ENCODE data around the gene POGLUT3. TPM values are rescaled to one million over a fixed set of nuclear protein-coding genes. Genes with fewer than 3 reads are reported as not detected.
A peak's percentile ranks its signal among the peaks of the same experiment; 100 is the strongest.

Gene POGLUT3
- total RNA-seq, 1 donor from 2014 or later: 37.7 TPM

DNA sequence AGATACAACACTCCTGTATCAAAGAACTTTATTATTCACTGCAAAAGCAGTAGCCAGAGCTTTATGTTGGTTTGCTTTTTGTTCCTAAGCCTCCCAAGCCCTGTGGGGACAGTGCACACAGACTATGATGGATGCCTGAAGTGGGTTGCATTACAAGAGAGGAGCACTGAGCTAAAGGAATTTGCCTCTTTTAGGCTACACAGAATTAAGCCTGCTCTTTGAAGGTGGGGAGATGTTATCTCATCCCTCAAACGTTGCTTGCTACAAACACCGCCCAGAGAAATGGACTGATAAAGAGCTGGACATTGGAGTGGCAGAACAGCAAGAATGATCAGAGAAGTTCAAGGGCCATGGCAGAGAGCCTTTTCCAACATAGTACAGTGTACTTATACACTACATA lies 2.5 kb upstream of the POGLUT3 start:
- no peak for DNase-seq (ENCODE audit: low spot score)

DNA sequence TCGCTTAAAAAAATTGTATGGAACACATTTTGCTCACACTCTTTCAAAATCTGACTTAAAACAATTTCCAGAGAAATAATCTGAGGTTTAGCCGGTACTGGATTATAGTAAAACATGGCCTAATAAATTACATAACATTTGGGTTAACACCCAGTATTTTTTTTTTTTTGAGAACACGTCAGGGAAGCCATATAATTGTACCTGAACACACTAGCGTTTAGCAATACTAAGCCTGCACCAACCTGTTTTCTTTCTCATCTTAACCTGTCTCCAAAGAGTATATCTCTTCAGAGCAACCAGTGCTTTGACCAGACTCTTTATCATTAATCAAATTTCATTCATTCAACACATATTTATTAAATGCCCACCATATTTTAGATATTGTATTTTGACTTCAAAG lies 2.0 kb upstream of the POGLUT3 start:
- DNase-seq (ENCODE audit: low spot score): no peak

DNA sequence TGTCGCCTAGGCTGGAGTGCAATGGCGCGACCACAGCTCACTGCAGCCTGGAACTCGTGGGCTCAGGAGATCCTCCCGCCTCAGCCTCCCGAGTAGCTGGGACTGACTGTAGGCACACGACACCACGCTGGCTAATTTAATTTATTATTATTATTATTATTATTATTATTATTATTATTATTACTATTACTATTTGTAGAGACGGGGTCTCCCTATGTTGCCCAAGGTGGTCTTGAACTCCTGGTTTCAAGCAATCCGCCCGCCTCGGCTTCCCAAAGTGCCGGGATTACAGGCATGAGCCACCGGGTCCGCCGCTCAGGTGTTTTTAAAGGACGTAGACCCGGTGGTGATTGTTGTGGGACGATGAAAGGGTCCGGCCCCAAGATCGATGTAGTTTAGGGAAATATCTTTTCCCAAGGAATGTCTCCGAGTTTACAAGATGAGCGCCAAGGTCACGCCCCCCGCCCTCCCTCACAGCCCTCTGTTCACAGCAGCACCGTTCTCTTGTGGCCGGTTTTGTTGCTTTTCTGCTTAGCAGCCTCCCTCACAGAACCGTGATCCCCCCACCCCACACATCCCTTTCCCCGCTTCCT lies 728 bp upstream of the POGLUT3 start:
- DNase-seq (ENCODE audit: low spot score): peak; percentile 44

DNA sequence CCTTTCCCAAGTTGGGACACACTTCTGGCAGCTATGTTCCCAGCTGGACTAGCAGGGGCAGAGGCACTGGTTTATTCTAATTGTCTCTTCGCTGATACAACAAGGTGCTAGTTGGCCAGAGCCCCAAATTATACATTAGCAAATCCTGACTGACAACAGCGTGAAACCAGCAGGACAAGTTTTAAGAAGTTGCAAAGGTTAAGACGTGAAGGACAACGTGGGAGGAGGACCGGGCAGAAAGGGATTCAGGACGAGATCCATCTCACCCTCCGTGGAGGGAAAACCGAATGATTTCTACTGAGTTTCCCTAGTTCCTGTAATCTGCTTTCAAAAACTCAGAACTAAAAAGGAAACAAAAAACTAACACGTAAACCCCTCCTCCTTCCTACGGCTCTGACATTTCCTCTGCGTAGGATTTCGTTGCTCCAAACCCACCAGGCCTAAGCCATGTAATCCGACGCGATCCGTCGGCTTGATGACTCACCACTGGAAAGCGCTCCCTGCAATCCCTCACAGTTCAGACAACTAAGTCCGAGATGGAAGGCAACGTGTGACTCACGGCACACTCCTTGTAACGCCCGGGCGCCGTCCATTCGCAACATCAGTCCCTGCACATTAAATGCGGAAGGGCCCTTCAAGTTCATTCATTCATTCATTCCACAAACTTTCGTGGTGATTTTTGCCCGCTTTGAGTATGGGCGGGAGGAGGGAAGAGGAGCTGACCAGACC lies 703 bp downstream of the POGLUT3 start:
- peak; percentile 89 for DNase-seq (ENCODE audit: low spot score)

DNA sequence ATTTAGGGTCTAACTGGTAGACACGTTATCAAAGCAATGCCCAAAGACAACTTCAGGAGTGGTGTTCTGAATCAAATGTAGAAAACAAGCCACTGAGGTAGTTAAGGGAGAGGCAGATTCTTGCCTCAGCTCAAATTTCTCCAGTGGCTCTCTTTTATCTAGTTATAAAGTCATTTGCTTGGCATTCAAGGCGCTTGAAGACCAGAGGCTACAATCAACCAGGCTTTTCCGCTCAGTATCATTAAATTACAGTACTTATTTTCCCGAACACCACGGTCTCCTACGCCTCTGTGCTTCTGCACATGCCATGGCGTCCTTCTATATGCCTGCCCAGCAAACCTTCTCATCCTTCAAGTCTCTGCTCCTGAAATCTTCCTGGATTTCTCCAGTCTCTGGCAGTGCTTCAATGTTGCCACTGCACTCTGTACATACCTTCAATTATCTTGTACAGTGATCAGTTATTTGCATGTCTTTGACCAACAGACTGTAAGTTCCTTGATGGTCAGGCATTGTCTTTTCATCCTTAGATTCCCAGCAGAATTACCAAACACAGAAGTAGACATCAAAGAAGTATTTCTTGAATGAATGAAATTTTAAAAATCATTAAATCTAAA lies 1.4 kb downstream of the POGLUT3 start:
- DNase-seq (ENCODE audit: low spot score): no peak

DNA sequence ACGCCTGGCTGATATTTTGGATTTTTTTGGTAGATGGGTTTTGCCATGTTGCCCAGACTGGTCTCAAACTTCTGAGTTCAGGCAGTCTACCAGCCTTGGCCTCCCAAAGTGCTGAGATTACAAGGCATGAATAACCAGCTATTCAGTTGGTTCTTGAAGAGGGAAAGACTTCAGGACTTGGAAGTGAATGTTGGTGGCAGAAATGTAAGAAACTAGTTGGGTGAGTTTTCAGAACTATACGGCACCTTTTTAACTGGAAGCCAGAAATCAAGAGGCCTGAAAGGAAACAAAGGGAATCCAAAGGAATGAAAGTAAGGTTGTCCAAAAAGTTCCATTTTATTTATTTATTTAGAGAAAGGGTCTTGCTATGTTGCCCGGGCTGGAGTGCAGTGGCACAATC lies 2.9 kb downstream of the POGLUT3 start:
- no peak for DNase-seq (ENCODE audit: low spot score)

DNA sequence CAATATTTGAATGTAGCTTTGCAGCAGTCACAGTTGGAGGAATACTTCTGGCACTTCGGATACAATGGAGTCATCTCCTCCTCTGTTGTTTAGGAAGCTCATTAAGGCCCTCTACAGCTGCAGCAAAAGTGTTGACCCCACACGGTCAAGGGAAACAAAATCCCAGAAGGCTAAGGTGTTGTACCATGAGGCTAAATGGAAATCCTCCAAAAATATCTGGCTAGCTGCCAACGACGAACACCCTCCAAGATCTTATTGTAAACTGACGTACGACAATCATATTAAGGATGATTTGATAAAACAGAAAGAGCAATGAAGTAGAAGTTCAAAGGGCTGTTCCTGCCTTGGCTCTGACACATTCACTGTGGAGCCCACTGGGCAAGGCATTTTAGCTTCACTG lies 4.0 kb downstream of the POGLUT3 start:
- no peak for DNase-seq (ENCODE audit: low spot score)

DNA sequence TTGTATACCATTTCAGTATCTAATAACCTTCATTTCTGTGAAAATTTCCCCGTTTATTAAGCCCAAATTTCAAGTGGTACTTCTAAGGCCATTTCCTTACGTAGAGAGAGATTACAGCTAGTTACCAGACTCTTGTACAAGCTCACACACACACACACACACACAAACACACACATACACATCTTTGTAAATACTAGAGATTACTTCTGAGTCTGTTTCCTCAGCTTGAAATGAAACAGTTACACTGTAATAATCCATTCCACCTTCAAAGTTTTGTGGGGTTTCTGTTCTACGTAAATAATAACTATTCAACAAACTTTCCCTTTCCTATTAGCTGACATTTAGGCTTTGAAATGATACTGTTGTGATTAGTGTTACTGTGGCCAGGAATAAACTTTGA lies 6.2 kb downstream of the POGLUT3 start:
- no peak for DNase-seq (ENCODE audit: low spot score)

DNA sequence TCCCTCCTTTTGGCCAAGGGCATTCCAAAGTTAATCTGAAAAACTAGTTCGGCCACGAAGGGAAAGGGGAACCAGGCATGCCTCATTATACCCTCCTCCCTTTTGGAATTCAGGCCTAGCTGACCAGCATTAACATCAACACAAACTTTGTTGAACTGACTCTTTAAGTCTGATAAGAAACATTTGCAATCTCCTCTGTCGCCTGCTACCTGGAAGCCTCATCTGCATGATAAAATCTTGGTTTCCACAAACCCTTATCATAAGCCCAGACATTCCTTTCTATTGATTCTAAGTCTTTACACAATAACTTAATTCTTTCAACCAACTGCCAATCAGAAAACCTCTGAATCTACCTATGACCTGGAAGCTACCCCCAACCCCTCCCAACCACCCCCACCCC lies 11.4 kb downstream of the POGLUT3 start:
- no peak for DNase-seq (ENCODE audit: low spot score)

DNA sequence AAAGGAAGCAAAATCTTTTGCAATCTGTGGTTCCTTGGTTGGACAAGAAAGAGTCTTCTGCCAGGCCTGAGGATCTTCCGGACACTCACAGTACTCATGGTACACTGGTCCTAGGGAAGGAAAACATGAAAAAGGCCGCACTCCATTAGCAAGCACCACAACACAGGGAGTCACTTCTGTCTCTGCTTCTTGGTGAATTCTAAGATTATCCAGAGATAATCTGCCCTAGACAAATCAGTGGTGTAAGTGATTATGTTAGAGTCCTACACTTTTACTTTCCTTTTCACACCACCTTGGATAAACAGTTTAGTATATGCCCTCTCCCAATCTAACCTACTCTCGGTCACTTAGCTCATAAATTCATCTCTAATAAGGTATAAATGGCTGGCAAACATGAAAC lies 11.9 kb downstream of the POGLUT3 start:
- no peak for DNase-seq (ENCODE audit: low spot score)

DNA sequence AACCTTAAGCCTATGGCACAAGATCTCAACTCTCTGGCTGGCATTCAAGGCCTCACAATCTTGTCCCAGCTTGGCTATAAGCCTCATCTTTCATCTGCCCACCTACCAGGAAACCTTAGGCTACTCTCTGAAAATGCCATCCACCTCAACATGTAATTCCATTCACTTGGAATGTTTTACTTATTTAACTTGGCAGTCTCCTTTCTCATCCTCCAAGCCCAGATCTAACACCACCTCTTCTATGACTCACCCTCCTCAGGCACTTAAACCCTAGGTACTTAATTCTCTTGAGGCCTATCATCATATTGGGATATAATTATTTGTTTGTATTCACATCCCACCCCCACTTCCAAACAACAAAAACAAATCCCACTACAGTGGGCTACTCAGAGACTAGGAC lies 15.0 kb downstream of the POGLUT3 start:
- DNase-seq (ENCODE audit: low spot score): no peak

DNA sequence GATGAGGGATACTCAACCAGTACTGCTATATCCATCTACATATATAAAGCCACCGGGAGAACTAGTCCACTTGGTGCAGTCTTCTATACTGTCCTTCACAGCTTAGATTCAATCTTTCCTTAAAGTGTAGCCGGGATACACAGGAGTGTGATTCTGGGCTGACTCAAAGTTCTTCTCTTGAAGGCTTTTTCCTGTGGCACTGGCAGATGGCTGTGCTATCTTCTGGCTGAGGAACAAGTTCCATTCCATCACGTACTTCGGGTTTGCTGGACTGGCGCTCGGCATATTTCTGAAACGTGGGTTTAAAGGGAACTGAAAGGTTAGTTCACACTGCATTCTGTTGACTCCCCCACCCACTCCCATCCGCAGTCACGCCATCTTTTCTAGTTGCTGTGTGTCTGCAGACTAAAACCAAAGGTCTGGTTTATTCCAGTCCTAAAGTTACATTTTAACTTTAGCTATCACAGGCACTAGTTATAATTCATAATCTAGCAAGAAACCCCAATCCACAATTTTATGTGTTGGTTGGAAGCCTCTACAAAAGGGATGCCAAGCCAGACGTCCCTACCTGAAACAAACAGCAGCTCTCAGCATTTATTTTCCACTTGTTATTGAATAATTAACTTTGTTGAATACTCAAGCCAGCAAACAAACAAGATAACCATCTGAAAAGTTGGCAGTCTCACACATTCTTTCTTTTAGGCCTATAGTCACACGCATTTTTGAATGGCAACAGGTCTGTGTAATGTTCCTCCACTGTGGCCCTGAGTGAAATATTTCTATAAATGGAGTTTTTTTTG lies 23.3 kb downstream of the POGLUT3 start:
- DNase-seq (ENCODE audit: low spot score): no peak

DNA sequence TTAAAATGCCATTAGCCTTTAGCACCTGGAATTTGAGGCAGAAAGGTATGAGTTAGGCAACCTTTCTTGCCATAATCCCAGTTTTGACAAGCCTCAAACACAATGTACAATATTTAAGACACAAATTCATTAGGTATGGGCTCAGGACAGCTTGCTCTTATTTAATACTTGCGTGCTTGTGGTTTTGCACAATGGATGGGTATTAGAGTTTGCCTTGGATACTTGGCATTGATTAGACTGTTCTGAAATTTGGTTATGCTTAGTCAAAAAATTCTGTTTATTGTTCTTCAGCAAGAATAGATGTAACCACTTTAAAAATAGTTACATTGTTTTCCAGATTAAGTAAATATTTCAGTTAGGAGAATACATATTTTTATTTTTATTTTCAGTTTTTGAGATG lies 25.5 kb downstream of the POGLUT3 start:
- no peak for DNase-seq (ENCODE audit: low spot score)

DNA sequence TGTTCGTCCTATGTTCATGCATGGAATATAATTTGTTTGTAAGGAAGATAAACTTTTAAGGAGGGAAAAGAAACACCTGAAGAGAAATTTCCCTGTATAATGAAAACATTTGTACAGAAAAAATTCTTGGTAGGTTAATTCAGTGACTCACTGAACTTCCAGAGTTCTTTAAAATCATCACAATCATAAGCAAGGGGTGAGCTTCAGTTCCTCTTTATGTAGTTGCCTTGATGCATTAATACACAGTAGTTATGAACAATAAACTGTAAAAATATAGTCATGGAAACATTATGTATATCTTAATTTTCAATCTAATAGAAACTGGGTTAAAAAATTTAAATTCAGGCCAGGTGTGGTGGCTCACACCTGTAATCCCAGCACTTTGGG lies 29.7 kb downstream of the POGLUT3 start:
- DNase-seq (ENCODE audit: low spot score): no peak

DNA sequence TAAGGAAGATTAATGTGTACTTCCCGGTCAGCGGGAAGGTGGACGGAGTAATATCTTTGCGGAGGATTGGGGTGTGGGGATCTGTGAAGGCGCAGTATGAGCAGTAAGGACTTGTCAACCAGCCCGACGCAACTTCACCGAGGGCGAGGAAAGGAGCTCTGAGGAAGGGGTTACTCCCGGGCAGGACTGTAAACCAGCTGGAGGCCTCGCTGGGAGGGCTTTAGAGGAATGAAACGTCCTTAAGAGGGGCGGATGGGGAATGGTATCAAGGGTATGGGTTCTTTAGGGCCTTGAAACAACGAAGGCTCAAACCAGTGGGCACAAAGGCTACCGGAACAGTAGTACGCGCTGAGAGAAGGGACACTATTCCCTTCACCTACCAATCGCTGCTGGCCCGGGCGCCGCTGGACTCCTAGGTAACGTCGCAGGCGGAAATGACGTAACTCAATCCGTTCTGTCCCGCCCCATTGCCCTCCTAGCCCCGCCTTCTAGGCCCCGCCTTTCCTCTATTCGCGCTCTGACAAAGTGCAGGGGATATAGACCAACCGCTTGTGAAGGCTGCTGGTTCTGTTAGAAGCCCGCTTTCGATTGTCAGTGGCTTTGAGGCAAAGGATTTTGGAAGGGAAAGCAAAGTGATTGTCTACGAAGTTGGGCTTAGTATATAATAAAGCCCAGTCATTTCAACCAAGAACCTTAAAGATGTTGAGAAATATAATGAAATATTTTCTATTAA lies 30.9 kb downstream of the POGLUT3 start, which contains the start of gene C11orf65:
TSS of gene C11orf65 (minus strand) at position 439 of the 733 bp plus-strand sequence. CDS start 5,970 bp downstream, outside the sequence.
- peak; percentile 97 for DNase-seq (ENCODE audit: low spot score)

DNA sequence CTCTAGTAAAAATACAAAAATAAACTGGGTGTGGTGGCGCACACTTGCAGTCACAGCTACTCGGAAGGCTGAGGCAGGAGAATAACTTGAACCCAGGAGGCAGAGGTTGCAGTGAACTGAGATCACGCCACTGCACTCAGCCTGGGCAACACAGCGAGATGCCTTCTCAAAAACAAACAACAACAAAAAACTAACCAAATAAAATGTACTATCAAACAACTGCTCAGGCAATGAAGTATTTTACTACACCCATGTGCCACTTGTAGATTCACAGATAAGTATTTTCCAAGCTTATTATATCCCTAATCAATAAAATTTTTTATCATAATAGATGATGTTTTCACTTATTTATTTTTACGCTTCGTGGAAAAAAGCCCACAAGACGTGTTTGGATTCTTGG lies 31.8 kb downstream of the POGLUT3 start:
- DNase-seq (ENCODE audit: low spot score): no peak

DNA sequence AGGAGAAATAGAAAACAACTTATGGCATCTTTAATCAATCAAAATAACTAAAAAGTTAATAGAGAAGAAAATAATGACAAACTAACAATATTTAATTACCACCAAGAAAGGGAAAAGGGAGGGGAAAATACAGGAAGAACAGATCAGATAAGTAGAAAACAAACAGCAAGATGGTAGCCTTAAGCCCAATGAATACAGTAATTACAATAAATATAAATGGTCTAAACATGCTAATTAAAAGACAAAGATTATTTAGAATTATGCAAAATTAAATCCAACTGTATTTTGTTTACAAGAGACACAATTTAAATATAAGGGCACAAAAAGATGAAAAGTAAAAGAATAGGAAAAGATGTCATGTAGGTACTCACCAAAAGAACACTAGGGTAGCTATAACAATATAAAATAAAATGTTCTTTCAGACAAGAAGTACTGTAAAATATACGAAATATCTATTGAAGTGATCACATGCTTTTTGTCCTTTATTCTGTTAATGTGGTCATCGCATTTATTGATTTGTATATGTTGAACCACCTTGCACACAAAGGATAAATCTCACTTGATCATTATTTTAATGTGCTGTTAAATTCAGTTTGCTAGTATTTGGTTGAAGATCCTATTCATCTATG lies 44.9 kb downstream of the POGLUT3 start:
- no peak for DNase-seq (ENCODE audit: low spot score)
